Measurements from ENCODE around the gene BMP7.

The BMP7 gene

DNA sequence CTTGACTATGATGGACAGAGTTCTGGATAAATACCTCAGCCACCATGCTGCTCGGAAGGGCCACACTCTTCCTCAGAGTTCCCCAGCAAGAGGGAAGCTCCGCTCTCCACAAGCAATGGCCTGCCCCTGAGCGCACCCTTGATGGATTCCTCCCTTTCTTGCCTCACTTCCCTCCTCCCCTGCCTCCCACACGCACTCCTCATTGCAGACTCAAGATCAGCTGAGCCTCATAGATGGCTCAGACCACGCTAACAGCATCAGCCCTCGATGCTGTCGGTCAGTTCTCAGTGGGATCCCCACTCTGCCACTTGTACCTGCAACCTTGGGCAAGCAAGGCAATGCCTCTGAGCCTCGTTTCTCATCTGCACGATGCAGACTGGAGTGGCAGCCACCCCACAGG lies 123.3 kb downstream of the BMP7 start:
- H3K4me1 ChIP-seq (ENCODE audit: control insufficient read depth in 1 of 2, insufficient read depth in 1 of 2, low read depth in 1 of 2, low read length in 1 of 2): no peaks in the 10 kb centered on the region
- no peaks in the 10 kb centered on the region for H3K36me3 ChIP-seq
- TF ChIP-seq CTCF (IDR thresholded peaks at IDR 0.05): no peak
- no peak overlapping the region for H3K4me3 ChIP-seq (ENCODE audit: low read depth in 1 of 2, low read length in 1 of 2)
- H3K9me3 ChIP-seq: no peaks in the 10 kb centered on the region
- H3K27ac ChIP-seq: no peak overlapping the region
- H3K27me3 ChIP-seq: no peaks in the 10 kb centered on the region

GRCh38 chr20:57142667-57143066 lies 123.8 kb downstream of the BMP7 start:
- H3K9me3 ChIP-seq: no peaks in the 10 kb centered on the region
- H3K4me1 ChIP-seq (ENCODE audit: control insufficient read depth in 1 of 2, insufficient read depth in 1 of 2, low read depth in 1 of 2, low read length in 1 of 2): no peaks in the 10 kb centered on the region
- no peak for TF ChIP-seq CTCF (IDR thresholded peaks at IDR 0.05)
- H3K27me3 ChIP-seq: no peaks in the 10 kb centered on the region
- no peak overlapping the region for H3K27ac ChIP-seq
- no peak overlapping the region for H3K4me3 ChIP-seq (ENCODE audit: low read depth in 1 of 2, low read length in 1 of 2)
- no peaks in the 10 kb centered on the region for H3K36me3 ChIP-seq

GRCh38 chr20:57141492-57141891 lies 124.9 kb downstream of the BMP7 start:
- H3K27ac ChIP-seq: no peak overlapping the region
- H3K4me1 ChIP-seq (ENCODE audit: control insufficient read depth in 1 of 2, insufficient read depth in 1 of 2, low read depth in 1 of 2, low read length in 1 of 2): no peaks in the 10 kb centered on the region
- no peaks in the 10 kb centered on the region for H3K9me3 ChIP-seq
- no peaks in the 10 kb centered on the region for H3K36me3 ChIP-seq
- H3K27me3 ChIP-seq: no peaks in the 10 kb centered on the region
- TF ChIP-seq CTCF (IDR thresholded peaks at IDR 0.05): no peak
- H3K4me3 ChIP-seq (ENCODE audit: low read depth in 1 of 2, low read length in 1 of 2): no peak overlapping the region

GRCh38 chr20:57140416-57140965 lies 126.0 kb downstream of the BMP7 start:
- Histone ChIP-seq H3K9me3 (no peaks in the 10 kb centered on the region), H3K4me3 (ENCODE audit: low read depth in 1 of 2, low read length in 1 of 2) (no peak overlapping the region), H3K27ac (no peak overlapping the region), H3K36me3 (no peaks in the 10 kb centered on the region), H3K27me3 (no peaks in the 10 kb centered on the region), H3K4me1 (ENCODE audit: control insufficient read depth in 1 of 2, insufficient read depth in 1 of 2, low read depth in 1 of 2, low read length in 1 of 2) (no peaks in the 10 kb centered on the region)
- no peak for TF ChIP-seq CTCF (IDR thresholded peaks at IDR 0.05)

GRCh38 chr20:57139342-57140093 lies 126.9 kb downstream of the BMP7 start:
- Histone ChIP-seq H3K27me3 (no peaks in the 10 kb centered on the region), H3K4me1 (ENCODE audit: control insufficient read depth in 1 of 2, insufficient read depth in 1 of 2, low read depth in 1 of 2, low read length in 1 of 2) (no peaks in the 10 kb centered on the region), H3K27ac (no peak overlapping the region), H3K9me3 (no peaks in the 10 kb centered on the region), H3K4me3 (ENCODE audit: low read depth in 1 of 2, low read length in 1 of 2) (no peak overlapping the region), H3K36me3 (no peaks in the 10 kb centered on the region)
- TF ChIP-seq CTCF (IDR thresholded peaks at IDR 0.05): no peak

Measured in neutrophil (primary cell).